ENCODE measurements around the gene LGI2.

Gene LGI2

DNA sequence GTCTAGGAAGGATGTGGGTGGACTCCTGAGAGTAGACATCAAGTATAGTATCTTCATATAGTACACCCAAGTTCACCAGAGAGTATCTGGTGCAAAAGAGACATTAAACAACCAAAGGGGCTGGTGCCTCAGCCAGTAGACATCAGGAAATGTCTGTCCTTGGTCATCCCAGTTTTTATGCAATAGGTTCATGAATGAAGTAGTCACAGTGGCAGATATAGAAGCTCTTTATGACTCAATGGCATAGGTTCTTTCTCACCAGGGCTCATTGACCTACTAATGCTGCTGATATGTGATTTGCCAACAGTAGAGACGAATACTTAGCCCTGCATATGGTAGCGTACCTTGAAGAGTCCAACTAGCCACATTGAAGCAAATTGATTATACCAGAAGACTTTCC lies 72.9 kb downstream of the LGI2 start:
- DNase-seq = no peak

DNA sequence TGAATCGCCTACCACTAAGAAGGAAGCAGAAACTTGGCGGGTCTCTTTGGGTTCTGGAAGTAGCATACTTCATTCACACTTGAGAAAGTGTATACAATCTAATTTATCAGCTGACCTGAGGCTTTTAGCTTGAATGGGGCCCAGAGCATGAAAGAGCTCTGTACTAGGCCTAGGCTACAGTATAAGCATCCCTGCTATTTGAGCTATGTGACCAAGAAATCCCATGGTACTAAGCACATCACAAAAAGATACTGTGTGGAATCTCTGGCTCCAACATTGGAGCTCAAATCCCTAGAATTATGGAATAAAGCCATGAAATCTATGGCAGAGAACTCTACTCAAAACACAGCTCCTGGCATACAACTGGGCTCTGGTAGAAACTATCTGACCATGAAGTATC lies 74.0 kb downstream of the LGI2 start:
- DNase-seq = no peak

DNA sequence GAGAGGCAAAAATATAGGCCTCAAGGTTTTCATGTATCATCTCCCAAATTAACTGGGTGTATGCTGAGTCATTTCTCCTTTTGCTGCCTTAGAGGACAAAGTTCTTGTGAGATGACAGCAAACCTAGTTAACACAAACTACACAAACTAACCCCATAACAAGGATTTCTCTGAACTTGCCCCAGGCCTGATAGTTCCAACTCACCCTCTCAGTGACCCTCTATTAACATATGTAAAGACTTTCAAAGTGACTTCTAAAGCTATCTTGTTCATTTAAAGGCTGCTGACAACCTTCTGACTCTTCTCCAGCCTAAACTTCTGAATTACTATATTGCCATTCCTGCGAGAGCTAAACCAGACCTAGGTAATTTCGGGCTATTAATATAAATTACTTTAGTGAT lies 74.7 kb downstream of the LGI2 start:
- no peak for DNase-seq

GRCh38 chr4:24952667-24953066 lies 78.1 kb downstream of the LGI2 start:
- DNase-seq = no peak

DNA sequence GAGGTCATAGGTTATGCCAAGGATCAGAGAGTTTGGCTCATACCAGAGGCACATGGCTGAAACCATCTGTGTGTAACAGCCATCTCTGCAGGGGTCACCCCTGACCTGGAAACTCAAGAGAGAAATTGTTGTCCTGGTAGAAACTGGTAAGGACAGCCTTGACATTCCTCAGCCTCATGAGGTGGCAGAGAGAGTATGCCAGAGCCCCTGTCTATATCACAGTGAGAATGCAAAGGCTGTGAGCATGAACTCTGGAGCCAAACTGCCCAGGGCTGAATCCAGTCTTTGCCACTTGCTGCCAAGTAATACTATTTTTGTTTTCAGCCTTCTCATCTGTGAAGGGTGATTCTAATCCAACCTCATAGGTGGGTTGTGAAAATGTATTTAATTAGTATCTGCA lies 80.8 kb downstream of the LGI2 start:
- no peak for DNase-seq

Data from NCI-H526 (cell line).